Thyroid gland (tissue), 4 donors: Measurements from ENCODE around the gene ZNF385C.

Experiments
- CTCF ChIP-seq, 6 experiments: fragments of 200-600 bp in 3 of 6; fragments of 450-650 bp in 3 of 6; sonication (generic) in 3 of 6; IDR thresholded peaks; one replicate each; pipeline ENCODE4 v1.5.1; 2016 to 2019; ENCODE audit warnings: antibody characterized with exemption in 6 of 6, mild to moderate bottlenecking in 2 of 6, inconsistent platforms in 1 of 6, moderate library complexity in 1 of 6
- POLR2A ChIP-seq, 2 donors: fragments of 450-650 bp; IDR thresholded peaks; one replicate each; pipeline ENCODE4 v1.6.1; 2017; ENCODE audit warnings: antibody characterized with exemption in 2 of 2, mild to moderate bottlenecking in 2 of 2, moderate library complexity in 1 of 2

GRCh38 chr17:42107124-42107523, 8.9 kb upstream of the ZNF385C start:
- TF ChIP-seq CTCF (IDR thresholded peaks at IDR 0.05), result no peak
- no peak for TF ChIP-seq POLR2A (IDR thresholded peaks at IDR 0.05)
